ENCODE data around the gene SLK. TPM values are rescaled to one million over a fixed set of nuclear protein-coding genes. Genes with fewer than 3 reads are reported as not detected.

SLK gene
- total RNA-seq, 2 experiments from 2014 or later: 19.4 to 19.9 TPM

DNA sequence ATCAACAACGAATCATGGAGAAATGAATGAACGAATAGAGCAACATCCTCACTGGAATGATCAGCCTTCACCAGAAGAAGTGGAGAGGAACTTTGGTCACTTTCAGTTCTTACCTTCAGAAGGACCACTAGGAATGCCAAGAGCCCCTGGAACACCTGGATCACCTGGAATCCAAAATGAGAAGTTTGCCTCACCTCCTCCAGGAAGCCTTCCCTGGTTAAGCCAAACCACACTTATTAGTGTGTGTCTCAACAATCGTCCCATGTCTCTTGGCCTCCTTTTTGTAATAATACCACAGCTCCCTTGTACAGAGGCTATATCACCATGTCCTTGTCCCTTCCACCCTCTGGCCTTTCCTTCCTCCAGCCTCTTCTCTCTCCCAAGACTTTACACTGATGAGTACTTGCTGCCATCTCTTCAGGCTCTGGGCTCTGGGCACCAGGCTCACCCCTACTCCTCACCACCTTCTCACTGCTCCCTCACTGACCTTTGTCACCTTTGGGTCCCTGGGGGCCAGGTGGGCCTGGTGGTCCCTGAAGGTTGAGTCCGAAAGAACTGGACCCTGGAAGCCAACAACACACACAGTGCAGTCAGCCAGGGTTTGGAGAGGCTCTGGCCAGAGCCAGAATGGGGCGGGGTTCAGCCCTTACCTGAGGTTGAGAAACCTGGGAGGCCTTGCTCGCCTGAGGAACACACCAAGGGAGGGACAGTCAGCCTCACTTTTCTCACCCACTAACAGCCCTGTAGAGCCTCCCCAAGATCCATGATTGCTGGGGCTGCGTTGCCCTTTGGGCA lies 72.2 kb downstream of the SLK start:
- no peaks in the 10 kb centered on the region for H3K79me2 ChIP-seq (ENCODE audit: insufficient read depth, low read depth, low read length)
- ChIA-PET CTCF (ENCODE audit: unreplicated experiment) (no interaction called here), POLR2A (interaction anchor here (0.6 kb wide), 1 partner anchor 1114 kb away, joined by 3 read pairs; no protein-coding TSS in a partner anchor)
- no peak overlapping the region for H3K4me2 ChIP-seq (ENCODE audit: low read length)
- no peak overlapping the region for H2AFZ ChIP-seq (ENCODE audit: low read length)
- no peaks in the 10 kb centered on the region for H3K4me1 ChIP-seq (ENCODE audit: insufficient read depth, low read length, poor library complexity, severe bottlenecking)
- H4K20me1 ChIP-seq (ENCODE audit: insufficient read depth, low read length): no peaks in the 10 kb centered on the region
- intact Hi-C loops (cut with micrococcal nuclease; ENCODE audit: unreplicated experiment): no loop called here
- DNase-seq (ENCODE audit: low spot score): no peak
- H3K4me3 ChIP-seq (ENCODE audit: low read depth, low read length, poor library complexity, severe bottlenecking): no peak overlapping the region
- H3K9me3 ChIP-seq (ENCODE audit: low read length): no peaks in the 10 kb centered on the region
- no peak for TF ChIP-seq CTCF (conservative IDR thresholded peaks at IDR 0.05; ENCODE audit: low read length)
- TF ChIP-seq EZH2phosphoT487 (IDR thresholded peaks at IDR 0.05; ENCODE audit: borderline replicate concordance, low read depth, low read length): no peak
- H3K9me2 ChIP-seq (ENCODE audit: insufficient read depth, low read length): no peaks in the 10 kb centered on the region
- BruUV-seq (replicated peaks): no TSS peak
- H3K36me3 ChIP-seq (ENCODE audit: insufficient read depth, low read length): no peaks in the 10 kb centered on the region
- no peak overlapping the region for H3K27ac ChIP-seq (ENCODE audit: low read depth, low read length, poor library complexity, severe bottlenecking)

GRCh38 chr10:104040382-104040781 lies 73.4 kb downstream of the SLK start:
- Histone ChIP-seq H3K27ac (ENCODE audit: low read depth, low read length, poor library complexity, severe bottlenecking) (no peak overlapping the region), H3K4me2 (ENCODE audit: low read length) (no peak overlapping the region), H3K9me2 (ENCODE audit: insufficient read depth, low read length) (no peaks in the 10 kb centered on the region), H3K4me3 (ENCODE audit: low read depth, low read length, poor library complexity, severe bottlenecking) (no peak overlapping the region), H3K4me1 (ENCODE audit: insufficient read depth, low read length, poor library complexity, severe bottlenecking) (no peaks in the 10 kb centered on the region), H4K20me1 (ENCODE audit: insufficient read depth, low read length) (no peaks in the 10 kb centered on the region), H3K79me2 (ENCODE audit: insufficient read depth, low read depth, low read length) (no peaks in the 10 kb centered on the region), H3K36me3 (ENCODE audit: insufficient read depth, low read length) (no peaks in the 10 kb centered on the region), H3K9me3 (ENCODE audit: low read length) (no peaks in the 10 kb centered on the region), H2AFZ (ENCODE audit: low read length) (no peak overlapping the region)
- TF ChIP-seq CTCF (conservative IDR thresholded peaks at IDR 0.05; ENCODE audit: low read length) (no peak), EZH2phosphoT487 (IDR thresholded peaks at IDR 0.05; ENCODE audit: borderline replicate concordance, low read depth, low read length) (no peak)
- intact Hi-C loops (cut with micrococcal nuclease; ENCODE audit: unreplicated experiment): no loop called here
- no TSS peak for BruUV-seq (replicated peaks)
- DNase-seq (ENCODE audit: low spot score): no peak
- ChIA-PET POLR2A (no interaction called here), CTCF (ENCODE audit: unreplicated experiment) (no interaction called here)
